Fibroblast of mammary gland (primary cell): Measurements from ENCODE around the gene SPATA16.

Experiments
- DNase-seq: peaks from one replicate; pipeline ENCODE4 v3.0.0-alpha.2; 2010; ENCODE audit warnings: low read depth
- H3K4me3 ChIP-seq: 2 replicates; pipeline ENCODE4 v1.5.1; 2011; ENCODE audit warnings: low read depth, mild to moderate bottlenecking, low read length, moderate library complexity; ENCODE audit not compliant: control insufficient read depth
- CTCF ChIP-seq: conservative IDR thresholded peaks from 2 replicates; pipeline ENCODE4 v1.5.1; 2011; ENCODE audit warnings: low read depth, low read length, inconsistent platforms; ENCODE audit not compliant: control insufficient read depth, insufficient read depth

SPATA16 gene

DNA sequence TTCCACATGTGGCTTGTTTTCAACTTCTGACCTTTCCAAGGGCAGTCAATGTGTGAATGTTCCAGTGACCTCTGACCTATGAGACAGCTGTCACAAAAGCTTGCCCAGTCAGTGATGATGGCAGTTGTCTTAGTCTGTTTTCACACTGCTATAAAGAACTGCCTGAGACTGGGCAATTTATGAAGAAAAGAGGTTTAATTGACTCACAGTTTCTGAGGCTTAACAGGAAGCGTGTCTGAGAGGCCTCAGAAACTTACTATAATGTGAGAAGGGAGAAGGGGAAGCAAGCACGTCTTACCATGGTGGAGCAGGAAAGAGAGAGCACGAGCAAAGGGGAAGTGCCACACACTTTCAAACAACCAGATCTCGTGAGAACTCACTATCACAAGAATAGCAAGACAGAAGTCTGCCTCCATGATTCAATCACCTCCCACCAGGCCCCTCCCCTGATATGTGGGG, 294.9 kb downstream of the SPATA16 start:
- no peak for TF ChIP-seq CTCF
- no peak overlapping the region for H3K4me3 ChIP-seq
- no peak for DNase-seq

GRCh38 chr3:172844428-172844827, 296.6 kb downstream of the SPATA16 start:
- no peak for TF ChIP-seq CTCF
- DNase-seq = no peak
- H3K4me3 ChIP-seq = no peak overlapping the region

GRCh38 chr3:172840913-172841312, 300.1 kb downstream of the SPATA16 start:
- no peak for TF ChIP-seq CTCF
- H3K4me3 ChIP-seq = no peak overlapping the region
- no peak for DNase-seq

- TF ChIP-seq CTCF = no peak
- no peak for DNase-seq
- no peak overlapping the region for H3K4me3 ChIP-seq
Measured at GRCh38 chr3:172840463-172840862, 300.6 kb downstream of the SPATA16 start.

- TF ChIP-seq CTCF = no peak
- no peak for DNase-seq
- H3K4me3 ChIP-seq = no peak overlapping the region
Measured at GRCh38 chr3:172839679-172840078, 301.4 kb downstream of the SPATA16 start.
